Measurements from ENCODE around the gene PDIA6.

- TF ChIP-seq POLR2A (IDR thresholded peaks at IDR 0.05; ENCODE audit: extremely low read depth, insufficient read length) (no peak), MAX (IDR thresholded peaks at IDR 0.05; ENCODE audit: low read depth, low read length) (no peak), CTCF (IDR thresholded peaks at IDR 0.05; ENCODE audit: low read depth, low read length) (no peak), MYC (IDR thresholded peaks at IDR 0.05; ENCODE audit: low read depth, low read length) (no peak)
Measured at GRCh38 chr2:10752236-10752635, 60.3 kb downstream of the PDIA6 start.
